ENCODE results near the gene PRKAB2.

DNA sequence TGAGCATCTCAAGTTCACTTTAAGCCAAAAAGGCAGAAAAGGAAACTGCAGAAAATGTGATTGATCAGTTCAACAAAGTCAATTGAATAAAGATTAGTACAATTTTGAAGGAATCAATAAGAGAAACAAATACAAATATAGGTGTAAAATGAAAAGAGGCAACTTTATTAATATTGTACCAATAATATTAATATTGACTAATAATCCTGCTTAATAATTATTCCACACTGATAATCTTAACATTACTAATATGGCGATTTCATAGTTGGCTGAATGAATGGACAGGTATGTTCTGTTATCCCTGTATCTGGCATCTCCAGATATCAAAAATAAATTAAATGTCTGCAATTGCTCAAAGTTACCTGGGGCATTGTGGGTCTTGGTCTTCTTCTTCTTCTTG is 61.8 kb downstream of the PRKAB2 start:
- TF ChIP-seq, protein P1, sequence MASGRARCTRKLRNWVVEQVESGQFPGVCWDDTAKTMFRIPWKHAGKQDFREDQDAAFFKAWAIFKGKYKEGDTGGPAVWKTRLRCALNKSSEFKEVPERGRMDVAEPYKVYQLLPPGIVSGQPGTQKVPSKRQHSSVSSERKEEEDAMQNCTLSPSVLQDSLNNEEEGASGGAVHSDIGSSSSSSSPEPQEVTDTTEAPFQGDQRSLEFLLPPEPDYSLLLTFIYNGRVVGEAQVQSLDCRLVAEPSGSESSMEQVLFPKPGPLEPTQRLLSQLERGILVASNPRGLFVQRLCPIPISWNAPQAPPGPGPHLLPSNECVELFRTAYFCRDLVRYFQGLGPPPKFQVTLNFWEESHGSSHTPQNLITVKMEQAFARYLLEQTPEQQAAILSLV (tag; IDR thresholded peaks at IDR 0.05) = no peak
- TF ChIP-seq POLR3G (IDR thresholded peaks at IDR 0.05; ENCODE audit: extremely low read depth, insufficient read length, insufficient replicate concordance) (no peak), SRF (CRISPR knock-in tag; IDR thresholded peaks at IDR 0.05) (no peak), ZBED1 (IDR thresholded peaks at IDR 0.05) (no peak), FOXA1 (IDR thresholded peaks at IDR 0.05; ENCODE audit: borderline replicate concordance) (no peak), ZNF124 (CRISPR knock-in tag; IDR thresholded peaks at IDR 0.05) (no peak), CHD1 (IDR thresholded peaks at IDR 0.05; ENCODE audit: low read length) (no peak)
- TF ChIP-seq, protein P2, sequence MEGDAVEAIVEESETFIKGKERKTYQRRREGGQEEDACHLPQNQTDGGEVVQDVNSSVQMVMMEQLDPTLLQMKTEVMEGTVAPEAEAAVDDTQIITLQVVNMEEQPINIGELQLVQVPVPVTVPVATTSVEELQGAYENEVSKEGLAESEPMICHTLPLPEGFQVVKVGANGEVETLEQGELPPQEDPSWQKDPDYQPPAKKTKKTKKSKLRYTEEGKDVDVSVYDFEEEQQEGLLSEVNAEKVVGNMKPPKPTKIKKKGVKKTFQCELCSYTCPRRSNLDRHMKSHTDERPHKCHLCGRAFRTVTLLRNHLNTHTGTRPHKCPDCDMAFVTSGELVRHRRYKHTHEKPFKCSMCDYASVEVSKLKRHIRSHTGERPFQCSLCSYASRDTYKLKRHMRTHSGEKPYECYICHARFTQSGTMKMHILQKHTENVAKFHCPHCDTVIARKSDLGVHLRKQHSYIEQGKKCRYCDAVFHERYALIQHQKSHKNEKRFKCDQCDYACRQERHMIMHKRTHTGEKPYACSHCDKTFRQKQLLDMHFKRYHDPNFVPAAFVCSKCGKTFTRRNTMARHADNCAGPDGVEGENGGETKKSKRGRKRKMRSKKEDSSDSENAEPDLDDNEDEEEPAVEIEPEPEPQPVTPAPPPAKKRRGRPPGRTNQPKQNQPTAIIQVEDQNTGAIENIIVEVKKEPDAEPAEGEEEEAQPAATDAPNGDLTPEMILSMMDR (IDR thresholded peaks at IDR 0.05 in 2 of 3, conservative IDR thresholded peaks at IDR 0.05 in 1 of 3; ENCODE audit: insufficient read depth in 2 of 3, low read depth in 1 of 3, low read length in 3 of 3) = no peak
